Panc1 (cell line): ENCODE measurements around the gene SLAIN2.

Experiments
- CTCF ChIP-seq: fragments of 450-650 bp; IDR thresholded peaks from 2 replicates; pipeline ENCODE4 v1.5.1; 2017; ENCODE audit warnings: mild to moderate bottlenecking
- POLR2AphosphoS5 ChIP-seq: IDR thresholded peaks from 2 replicates; pipeline ENCODE4 v1.6.1; 2012; ENCODE audit warnings: mild to moderate bottlenecking, low read depth, low read length, moderate library complexity

GRCh38 chr4:48331577-48332330 lies 9.6 kb upstream of the SLAIN2 start:
- TF ChIP-seq POLR2AphosphoS5 (no peak), CTCF (no peak)
